Dendritic cell treated with granulocyte-macrophage colony-stimulating factor and Interleukin-4, amounts not matched to agents 40 ng/mL and 50 ng/mL, for 4 days (primary cell): ENCODE results near the gene PHLDB2.

Experiments used
- H3K27ac Mint-ChIP-seq: one replicate; pipeline ENCODE4 v1.8.0; 2022; ENCODE audit warnings: mild to moderate bottlenecking, mixed read lengths
- H3K27me3 Mint-ChIP-seq: one replicate; pipeline ENCODE4 v1.8.0; 2022; ENCODE audit warnings: mild to moderate bottlenecking, mixed read lengths
- H3K36me3 Mint-ChIP-seq: one replicate; pipeline ENCODE4 v1.8.0; 2022; ENCODE audit warnings: low read depth, mixed read lengths
- H3K4me1 Mint-ChIP-seq: one replicate; pipeline ENCODE4 v1.8.0; 2022; ENCODE audit warnings: low read depth, mixed read lengths
- H3K4me3 Mint-ChIP-seq: one replicate; pipeline ENCODE4 v1.8.0; 2022; ENCODE audit warnings: mild to moderate bottlenecking, moderate library complexity, mixed read lengths
- H3K9me3 Mint-ChIP-seq: one replicate; pipeline ENCODE4 v1.8.0; 2022; ENCODE audit warnings: mixed read lengths
- intact Hi-C: fragments of 100-400 bp; cut with micrococcal nuclease; formaldehyde crosslinking; loops from one replicate; pipeline ENCODE4 v1.15.0; 2022

The PHLDB2 gene

DNA sequence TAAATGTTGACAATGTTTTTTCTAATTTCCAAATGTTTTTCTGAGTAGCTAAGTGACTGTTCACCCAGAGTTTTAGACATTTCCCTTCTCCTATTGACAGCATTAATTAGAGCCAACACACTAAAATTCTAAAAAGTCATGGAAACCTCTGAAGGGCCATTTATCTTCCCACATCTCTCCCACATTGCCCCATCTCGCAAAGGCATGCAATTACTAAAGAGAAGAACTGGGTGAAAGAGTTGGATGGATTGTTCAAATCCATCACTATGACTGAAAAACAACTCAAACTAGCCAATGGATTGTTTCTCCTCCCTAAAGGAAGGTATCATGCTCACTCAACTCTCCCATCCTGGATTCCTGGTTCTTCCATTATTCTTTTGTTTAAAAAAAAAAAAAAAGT is 30.0 kb upstream of the PHLDB2 start:
- Mint-ChIP-seq H3K27ac (no peak overlapping the region), H3K4me1 (no peaks in the 10 kb centered on the region), H3K9me3 (no peaks in the 10 kb centered on the region), H3K27me3 (no peaks in the 10 kb centered on the region), H3K4me3 (no peak overlapping the region), H3K36me3 (no peaks in the 10 kb centered on the region)
- intact Hi-C loops = no loop called here

DNA sequence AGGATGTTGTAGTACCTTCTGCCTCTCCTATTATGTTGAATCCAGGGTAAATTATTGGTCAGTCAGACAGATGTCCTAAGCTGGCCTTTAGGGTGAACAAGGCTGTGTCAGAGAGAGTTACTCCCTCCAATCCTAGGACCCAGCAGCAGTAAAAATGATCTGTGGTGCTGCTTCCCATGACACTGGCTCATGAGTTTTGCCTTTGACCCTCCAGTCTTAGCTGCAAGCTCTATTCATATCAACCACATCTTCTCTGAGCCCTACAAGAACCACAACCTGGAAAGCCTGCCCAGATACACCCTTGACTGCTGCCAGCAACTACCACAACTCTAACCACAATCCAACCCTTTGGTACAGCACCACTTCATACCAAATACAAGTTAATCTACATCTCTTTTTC is 27.2 kb upstream of the PHLDB2 start:
- no peaks in the 10 kb centered on the region for H3K36me3 Mint-ChIP-seq
- H3K4me3 Mint-ChIP-seq = no peak overlapping the region
- no peaks in the 10 kb centered on the region for H3K27me3 Mint-ChIP-seq
- intact Hi-C loops = no loop called here
- no peaks in the 10 kb centered on the region for H3K9me3 Mint-ChIP-seq
- no peaks in the 10 kb centered on the region for H3K4me1 Mint-ChIP-seq
- H3K27ac Mint-ChIP-seq = no peak overlapping the region

DNA sequence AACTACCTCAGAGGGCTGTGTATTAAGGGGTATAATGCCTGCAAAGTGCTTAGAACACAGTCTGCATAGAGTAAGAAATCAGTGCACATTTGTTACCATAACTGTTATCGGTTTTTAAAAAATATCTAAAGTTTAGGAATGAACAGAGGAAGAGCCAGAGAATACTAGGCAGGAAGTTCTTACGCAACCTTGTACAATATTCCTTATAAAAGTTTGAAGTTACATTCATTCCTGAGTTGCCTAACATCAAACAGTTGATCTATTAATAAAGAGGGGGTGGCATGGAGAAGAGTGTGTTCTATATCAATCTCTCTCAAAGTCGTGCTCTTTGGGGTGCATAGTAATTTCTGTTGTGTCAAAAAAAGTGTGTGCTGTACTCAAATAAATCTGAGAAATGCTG is 22.0 kb upstream of the PHLDB2 start:
- H3K27ac Mint-ChIP-seq = no peak overlapping the region
- H3K4me1 Mint-ChIP-seq = no peaks in the 10 kb centered on the region
- H3K4me3 Mint-ChIP-seq = no peak overlapping the region
- H3K9me3 Mint-ChIP-seq = no peaks in the 10 kb centered on the region
- H3K36me3 Mint-ChIP-seq = no peaks in the 10 kb centered on the region
- H3K27me3 Mint-ChIP-seq = no peaks in the 10 kb centered on the region
- intact Hi-C loops = no loop called here

- no peaks in the 10 kb centered on the region for H3K27me3 Mint-ChIP-seq
- H3K27ac Mint-ChIP-seq = no peak overlapping the region
- H3K36me3 Mint-ChIP-seq = no peaks in the 10 kb centered on the region
- intact Hi-C loops = no loop called here
- H3K4me1 Mint-ChIP-seq = no peaks in the 10 kb centered on the region
- H3K4me3 Mint-ChIP-seq = no peak overlapping the region
- no peaks in the 10 kb centered on the region for H3K9me3 Mint-ChIP-seq
Measured at GRCh38 chr3:111838133-111838532, 20.9 kb upstream of the PHLDB2 start.

GRCh38 chr3:111846039-111846438 is 13.0 kb upstream of the PHLDB2 start:
- Mint-ChIP-seq H3K27ac (no peak overlapping the region), H3K4me1 (peaks cover under 1% of the 10 kb centered on the region), H3K4me3 (no peak overlapping the region), H3K36me3 (no peaks in the 10 kb centered on the region), H3K9me3 (no peaks in the 10 kb centered on the region), H3K27me3 (no peaks in the 10 kb centered on the region)
- intact Hi-C loops = no loop called here

GRCh38 chr3:111846717-111847116 is 12.3 kb upstream of the PHLDB2 start:
- intact Hi-C loops = no loop called here
- Mint-ChIP-seq H3K9me3 (no peaks in the 10 kb centered on the region), H3K4me1 (peaks cover 7% of the 10 kb centered on the region), H3K36me3 (no peaks in the 10 kb centered on the region), H3K27me3 (peaks cover 1% of the 10 kb centered on the region), H3K27ac (no peak overlapping the region), H3K4me3 (no peak overlapping the region)

DNA sequence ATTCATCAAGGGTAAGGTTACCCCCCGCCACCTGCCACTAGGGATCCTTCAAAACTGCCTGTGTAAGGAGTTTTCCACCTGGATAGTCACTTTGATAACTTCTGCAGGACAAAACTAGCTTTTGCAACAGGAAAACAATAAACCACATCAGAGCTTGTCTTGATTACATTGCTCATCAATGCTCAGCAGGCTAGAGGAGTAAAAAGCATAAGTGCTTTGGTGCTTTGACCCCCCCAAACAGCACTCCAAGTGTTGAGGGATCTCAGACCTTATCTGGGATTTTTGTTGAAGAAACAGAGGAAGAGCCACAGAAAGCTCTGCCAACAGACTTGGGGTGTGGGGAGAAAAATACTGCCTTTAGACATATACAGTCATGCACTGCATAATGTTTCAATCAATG is 10.8 kb upstream of the PHLDB2 start:
- intact Hi-C loops = no loop called here
- Mint-ChIP-seq H3K27ac (no peak overlapping the region), H3K4me1 (peaks cover 9% of the 10 kb centered on the region), H3K27me3 (peaks cover 2% of the 10 kb centered on the region), H3K36me3 (no peaks in the 10 kb centered on the region), H3K9me3 (no peaks in the 10 kb centered on the region), H3K4me3 (no peak overlapping the region)

DNA sequence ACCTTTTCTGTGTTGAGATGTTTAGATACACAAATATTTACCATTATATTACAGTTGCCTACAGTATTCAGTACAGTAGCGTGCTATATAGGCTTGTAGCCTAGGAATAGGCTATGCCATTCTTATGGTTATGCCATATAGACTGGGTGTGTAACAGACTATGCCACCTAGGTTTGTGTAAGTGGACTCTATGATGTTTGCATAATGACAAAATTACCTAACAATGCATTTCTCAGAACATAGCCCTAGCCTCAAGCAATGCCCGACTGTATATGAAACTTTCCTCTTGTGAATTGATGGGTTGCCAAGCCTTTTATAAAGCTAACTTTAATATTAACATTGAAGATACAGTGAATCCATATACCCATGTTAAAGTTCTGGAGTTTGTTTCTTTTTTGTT is 10.3 kb upstream of the PHLDB2 start:
- no peak overlapping the region for H3K4me3 Mint-ChIP-seq
- H3K27ac Mint-ChIP-seq = no peak overlapping the region
- no peaks in the 10 kb centered on the region for H3K9me3 Mint-ChIP-seq
- intact Hi-C loops = no loop called here
- peaks cover 2% of the 10 kb centered on the region for H3K27me3 Mint-ChIP-seq
- peaks cover 9% of the 10 kb centered on the region for H3K4me1 Mint-ChIP-seq
- H3K36me3 Mint-ChIP-seq = no peaks in the 10 kb centered on the region

DNA sequence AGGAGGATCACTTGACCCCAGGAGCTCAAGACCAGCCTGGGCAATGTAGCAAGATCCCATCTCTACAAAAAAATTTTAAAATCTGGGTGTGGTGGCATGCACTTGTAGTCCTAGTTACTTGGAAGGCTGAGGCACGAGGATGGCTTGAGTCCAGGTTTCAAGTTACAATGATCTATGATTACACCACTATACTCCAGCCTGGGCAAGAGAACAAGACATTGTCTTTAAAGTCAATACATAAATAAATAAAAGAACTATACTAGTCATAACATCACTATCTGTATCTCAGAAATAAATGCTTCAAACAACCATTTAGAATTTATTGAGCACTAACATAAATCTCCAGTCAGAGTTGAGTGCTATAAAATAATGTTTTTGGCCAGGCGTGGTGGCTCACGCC is 8.5 kb upstream of the PHLDB2 start:
- Mint-ChIP-seq H3K27ac (no peak overlapping the region), H3K9me3 (no peaks in the 10 kb centered on the region), H3K4me1 (peaks cover 9% of the 10 kb centered on the region), H3K27me3 (peaks cover 5% of the 10 kb centered on the region), H3K36me3 (no peaks in the 10 kb centered on the region), H3K4me3 (no peak overlapping the region)
- intact Hi-C loops = no loop called here

GRCh38 chr3:111851511-111851954 is 7.5 kb upstream of the PHLDB2 start:
- Mint-ChIP-seq H3K36me3 (no peaks in the 10 kb centered on the region), H3K4me3 (no peak overlapping the region), H3K27me3 (peaks cover 5% of the 10 kb centered on the region), H3K4me1 (peaks cover 9% of the 10 kb centered on the region), H3K27ac (no peak overlapping the region), H3K9me3 (no peaks in the 10 kb centered on the region)
- intact Hi-C loops = no loop called here

DNA sequence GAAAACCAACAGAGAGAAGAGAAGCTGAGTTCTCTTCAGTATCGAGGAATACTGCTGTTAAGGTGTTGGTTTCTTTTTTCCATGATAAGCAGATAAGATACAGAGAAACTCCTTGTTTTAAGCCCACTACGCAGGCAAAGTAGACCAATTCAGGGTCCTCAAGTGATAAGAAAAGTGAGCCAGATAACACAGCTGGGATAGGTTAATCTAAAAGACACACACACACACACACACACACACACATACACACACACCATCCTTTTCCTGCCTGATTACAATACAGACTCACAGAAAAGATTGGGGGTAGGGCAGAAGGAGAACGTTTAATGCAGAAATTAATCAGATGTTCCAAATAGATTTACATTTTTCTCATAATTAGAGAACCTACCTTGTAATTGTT is 6.5 kb upstream of the PHLDB2 start:
- no peaks in the 10 kb centered on the region for H3K36me3 Mint-ChIP-seq
- intact Hi-C loops = no loop called here
- peaks cover 9% of the 10 kb centered on the region for H3K27me3 Mint-ChIP-seq
- no peak overlapping the region for H3K4me3 Mint-ChIP-seq
- no peak overlapping the region for H3K27ac Mint-ChIP-seq
- peaks cover 9% of the 10 kb centered on the region for H3K4me1 Mint-ChIP-seq
- H3K9me3 Mint-ChIP-seq = no peaks in the 10 kb centered on the region

DNA sequence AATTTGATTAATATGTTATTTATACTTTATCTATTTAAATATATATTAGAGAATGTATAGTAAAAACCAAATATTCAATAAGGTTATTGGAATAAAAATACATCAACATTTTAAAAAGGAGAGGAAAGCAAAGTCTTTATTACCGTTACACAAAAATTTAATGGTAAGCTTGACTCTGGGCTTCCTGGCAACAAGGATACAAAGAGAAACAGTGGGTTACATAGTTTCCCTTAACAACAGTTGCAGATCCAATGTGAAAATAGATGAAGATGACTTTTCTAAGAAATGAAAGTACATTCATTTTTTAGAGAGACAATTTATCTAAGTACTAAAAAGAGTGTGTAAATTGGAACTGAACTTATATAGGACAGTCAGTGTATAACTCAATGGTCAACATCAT is 6.0 kb upstream of the PHLDB2 start:
- intact Hi-C loops = no loop called here
- Mint-ChIP-seq H3K4me3 (no peak overlapping the region), H3K27ac (no peak overlapping the region), H3K4me1 (peaks cover 9% of the 10 kb centered on the region), H3K9me3 (no peaks in the 10 kb centered on the region), H3K36me3 (no peaks in the 10 kb centered on the region), H3K27me3 (peaks cover 15% of the 10 kb centered on the region)

DNA sequence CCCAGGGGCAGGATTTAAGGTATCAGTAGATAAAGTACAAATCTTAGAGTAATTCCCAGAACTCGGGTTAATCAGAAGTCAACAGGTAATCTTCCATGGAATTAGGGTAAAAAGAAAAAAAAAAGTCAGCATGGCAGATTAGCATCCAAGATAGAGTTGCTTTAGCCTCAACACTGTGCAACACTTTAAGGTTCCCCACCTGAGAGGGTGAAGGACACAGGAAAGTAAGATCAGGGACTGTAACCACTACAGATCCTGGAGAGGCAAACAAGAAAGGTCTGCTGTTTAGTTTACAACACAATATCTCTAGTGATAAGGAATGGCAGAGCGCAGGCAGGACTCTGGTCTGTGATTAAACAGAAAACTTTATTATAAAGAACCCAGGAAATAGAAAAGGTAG is 4.1 kb upstream of the PHLDB2 start:
- no peaks in the 10 kb centered on the region for H3K36me3 Mint-ChIP-seq

DNA sequence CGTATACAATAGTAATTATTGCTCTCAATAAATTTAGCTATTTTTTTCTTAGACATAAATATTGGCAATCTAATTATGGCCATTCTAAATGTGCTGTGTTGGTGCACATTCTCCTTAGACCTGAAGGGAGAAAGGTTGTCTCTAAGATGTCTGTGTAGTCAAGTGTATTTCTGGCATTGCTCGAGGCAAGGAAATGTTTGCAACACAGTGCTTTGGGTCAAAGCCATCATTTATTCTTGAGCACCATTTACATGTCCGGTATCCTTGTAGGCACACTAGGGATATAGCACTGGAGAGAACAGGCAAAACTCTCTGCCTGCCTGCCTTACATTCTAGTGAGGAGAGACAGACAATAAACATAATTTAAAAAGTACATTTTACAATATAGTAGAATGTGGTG is 2.6 kb upstream of the PHLDB2 start:
- no peaks in the 10 kb centered on the region for H3K9me3 Mint-ChIP-seq
- H3K27ac Mint-ChIP-seq = no peak overlapping the region
- intact Hi-C loops = no loop called here
- peaks cover 26% of the 10 kb centered on the region for H3K4me1 Mint-ChIP-seq
- no peak overlapping the region for H3K4me3 Mint-ChIP-seq
- peaks cover 47% of the 10 kb centered on the region for H3K27me3 Mint-ChIP-seq
- H3K36me3 Mint-ChIP-seq = no peaks in the 10 kb centered on the region

More for the DNA sequence above, 4.1 kb upstream of the PHLDB2 start:
- no peak overlapping the region for H3K27ac Mint-ChIP-seq
- no peaks in the 10 kb centered on the region for H3K9me3 Mint-ChIP-seq
- peaks cover 31% of the 10 kb centered on the region for H3K27me3 Mint-ChIP-seq
- no peak overlapping the region for H3K4me3 Mint-ChIP-seq
- H3K4me1 Mint-ChIP-seq = peaks cover 23% of the 10 kb centered on the region
- intact Hi-C loops = no loop called here

- no peaks in the 10 kb centered on the region for H3K36me3 Mint-ChIP-seq
- H3K4me1 Mint-ChIP-seq = peaks cover 22% of the 10 kb centered on the region
- intact Hi-C loops = no loop called here
- H3K27ac Mint-ChIP-seq = no peak overlapping the region
- no peaks in the 10 kb centered on the region for H3K9me3 Mint-ChIP-seq
- H3K4me3 Mint-ChIP-seq = no peak overlapping the region
- peaks cover 52% of the 10 kb centered on the region for H3K27me3 Mint-ChIP-seq
Measured at GRCh38 chr3:111857474-111857873, 1.6 kb upstream of the PHLDB2 start.
